Activated T-cell treated with anti-CD3 and anti-CD28 coated beads for 24 hours (primary cell): Measurements from ENCODE around the gene CADM2.

Experiments
- DNase-seq: peaks from one replicate; pipeline ENCODE4 v3.0.0-alpha.2; 2020; ENCODE audit warnings: low read depth

CADM2 gene

GRCh38 chr3:85321892-85322291 lies 363.1 kb downstream of the CADM2 start:
- no peak for DNase-seq

DNA sequence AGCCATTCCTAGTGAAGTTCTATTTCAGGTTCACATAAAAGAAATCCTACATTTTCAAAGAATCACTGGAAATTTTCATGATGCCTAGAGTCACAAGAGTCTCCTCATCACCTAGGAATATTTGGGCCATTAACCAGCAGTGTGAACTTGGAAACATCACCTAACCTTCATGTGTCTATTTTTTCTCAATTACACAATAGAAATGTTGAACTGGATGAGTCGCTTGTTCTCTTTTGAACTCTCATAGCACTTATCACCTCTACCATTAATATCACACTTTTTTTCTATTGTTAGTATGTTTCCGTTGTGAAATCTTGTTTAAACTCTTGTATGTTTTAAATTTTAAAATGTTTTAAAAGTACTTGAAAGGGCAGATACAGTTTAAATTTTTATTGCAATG lies 371.3 kb downstream of the CADM2 start:
- no peak for DNase-seq

DNA sequence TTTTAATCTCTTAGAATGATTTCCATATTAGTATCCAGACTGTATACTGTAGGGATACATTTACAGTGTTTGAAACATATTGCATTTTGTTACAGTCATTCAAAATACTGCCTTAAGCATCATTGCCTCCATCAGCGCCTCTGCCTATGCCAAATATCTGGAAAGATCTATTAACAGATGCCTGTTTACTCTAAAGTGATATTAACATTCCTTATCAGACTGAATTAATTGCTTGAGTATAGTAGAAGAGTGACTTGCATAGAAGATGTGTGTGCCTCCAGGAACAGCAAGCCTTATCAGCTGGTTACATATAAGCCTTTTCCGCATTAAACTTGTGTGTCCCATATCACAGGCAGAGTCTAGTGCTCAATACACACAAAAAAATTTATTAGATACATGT lies 379.1 kb downstream of the CADM2 start:
- DNase-seq: no peak

DNA sequence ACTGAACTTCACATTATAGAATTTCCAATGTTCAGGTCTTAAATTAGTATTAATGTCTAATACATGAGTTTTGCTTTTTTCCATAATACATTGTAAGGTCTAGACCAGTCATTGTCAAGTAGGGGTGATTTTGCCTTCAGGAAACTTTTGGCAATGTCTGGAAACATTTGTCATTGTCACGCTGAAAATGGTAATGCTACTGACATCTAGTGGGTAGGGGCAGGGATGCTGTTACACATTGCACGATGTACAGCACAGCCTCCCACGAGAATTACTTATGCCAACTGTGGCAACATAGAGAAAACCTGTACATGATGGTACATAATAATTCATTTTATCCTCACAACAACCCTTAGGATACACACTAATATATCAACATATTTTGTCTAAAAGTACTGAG lies 384.1 kb downstream of the CADM2 start:
- DNase-seq: no peak

- DNase-seq: no peak
Observed at GRCh38 chr3:85355572-85355971, 396.8 kb downstream of the CADM2 start.

DNA sequence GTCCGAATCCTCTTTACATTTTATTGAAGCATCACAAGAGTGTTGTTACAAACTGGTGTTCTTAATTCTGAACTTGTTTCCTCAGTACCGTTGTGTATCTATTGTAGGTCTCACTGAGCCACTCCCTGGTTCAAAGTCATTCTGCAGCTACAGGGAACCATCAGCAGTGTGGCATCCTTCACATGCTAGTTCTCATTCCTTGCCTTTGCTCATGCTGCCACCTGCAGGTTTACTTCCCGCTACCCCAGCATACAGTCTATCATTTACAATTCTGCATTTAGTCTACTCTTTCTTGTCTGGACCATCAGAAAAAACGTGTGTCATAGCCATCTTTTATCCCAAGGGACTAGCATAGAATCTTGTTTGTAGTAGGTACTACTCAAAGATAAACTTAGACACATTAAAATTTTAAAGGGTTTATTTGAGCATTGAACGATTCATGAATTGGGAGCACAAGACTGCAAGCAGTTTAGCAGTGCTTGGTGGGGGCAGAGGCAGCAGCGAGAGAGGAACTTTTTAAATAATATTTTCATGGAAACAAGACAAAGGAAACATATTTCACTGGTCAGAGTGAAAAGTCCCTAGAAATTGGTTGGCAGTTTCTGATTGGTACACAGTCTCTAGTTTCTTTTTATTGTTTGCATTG lies 402.1 kb downstream of the CADM2 start:
- no peak for DNase-seq

DNA sequence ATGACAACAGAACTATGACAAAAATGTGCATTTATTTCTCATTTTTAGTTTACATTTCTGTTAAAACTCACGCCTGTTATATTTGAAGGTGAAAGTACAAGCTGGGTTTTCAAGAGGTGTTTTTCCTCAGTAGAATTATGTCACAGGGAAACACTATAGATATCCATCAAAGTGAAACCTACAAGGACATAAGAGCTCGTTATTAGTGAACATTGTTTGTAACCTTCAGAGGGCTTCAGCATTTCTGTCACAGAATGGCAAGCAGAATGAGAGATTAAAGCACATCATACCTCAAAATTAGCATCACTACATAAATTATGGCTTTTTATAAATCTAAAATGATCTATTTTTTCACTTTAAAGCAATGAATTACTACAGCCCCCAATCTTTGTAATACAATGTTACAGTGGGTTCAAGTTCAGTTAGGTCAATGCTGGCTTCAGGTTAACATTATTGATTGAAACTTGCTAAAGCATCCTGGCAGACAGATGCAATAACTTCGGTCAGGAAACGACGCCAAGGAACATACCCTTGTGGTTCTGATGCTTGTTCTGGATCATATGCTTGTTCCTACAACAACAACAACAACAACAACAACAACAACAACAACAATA lies 405.6 kb downstream of the CADM2 start:
- DNase-seq: no peak

DNA sequence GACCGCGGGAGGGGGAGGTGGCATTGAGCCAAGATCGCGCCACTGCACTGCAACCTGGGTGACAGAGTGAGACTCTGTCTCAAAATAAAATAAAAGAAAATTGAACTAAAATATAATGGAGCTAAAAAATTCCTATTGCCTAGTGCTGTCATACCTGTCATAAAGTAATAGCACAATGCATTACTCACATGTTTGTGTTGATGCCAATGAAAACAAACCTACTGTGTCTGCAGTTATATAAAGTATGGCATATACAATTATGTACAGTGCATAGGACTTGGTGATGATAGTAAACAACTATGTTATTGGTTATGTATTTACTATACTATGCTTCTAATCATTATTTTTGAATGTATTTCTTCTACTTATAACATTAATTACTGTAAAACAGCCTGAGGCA lies 411.6 kb downstream of the CADM2 start:
- DNase-seq: no peak

- no peak for DNase-seq
Observed at GRCh38 chr3:85376131-85376530, 417.3 kb downstream of the CADM2 start.

DNA sequence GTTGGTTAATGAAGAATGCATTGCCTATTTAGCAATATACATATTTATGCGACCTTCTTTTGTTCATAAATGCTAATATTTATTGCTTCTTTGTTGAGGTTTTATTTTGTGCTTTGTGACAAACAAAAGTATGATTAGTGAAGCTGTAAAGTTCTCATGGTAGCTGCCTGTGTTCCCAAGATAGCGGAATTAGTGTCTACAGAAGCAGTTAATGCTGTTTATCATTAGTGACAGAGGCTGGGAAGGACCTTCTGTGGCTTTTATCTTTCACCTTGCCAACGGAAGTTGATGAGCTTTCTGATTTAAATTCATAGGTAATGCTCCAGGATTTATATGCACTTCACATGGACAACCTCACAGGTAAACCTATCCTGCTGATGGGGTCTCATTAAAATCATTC lies 418.3 kb downstream of the CADM2 start:
- no peak for DNase-seq

DNA sequence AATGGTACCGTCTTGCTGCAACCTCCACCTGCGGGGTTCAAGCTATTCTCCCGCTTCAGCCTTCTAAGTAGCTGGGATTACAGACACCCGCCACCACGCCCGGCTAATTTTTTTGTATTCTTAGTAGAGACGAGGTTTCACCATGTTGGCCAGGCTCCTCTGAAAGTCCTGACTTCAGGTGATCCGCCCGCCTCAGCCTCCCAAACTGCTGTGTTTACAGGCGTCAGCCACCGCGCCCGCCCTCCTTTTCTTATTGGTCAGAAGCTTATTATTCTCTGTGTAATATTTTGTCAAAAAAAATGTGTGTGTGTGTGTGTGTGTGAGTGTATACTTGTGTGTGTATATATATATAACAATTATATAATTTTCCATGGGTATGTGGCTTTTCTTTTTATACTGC lies 425.6 kb downstream of the CADM2 start:
- DNase-seq: no peak

DNA sequence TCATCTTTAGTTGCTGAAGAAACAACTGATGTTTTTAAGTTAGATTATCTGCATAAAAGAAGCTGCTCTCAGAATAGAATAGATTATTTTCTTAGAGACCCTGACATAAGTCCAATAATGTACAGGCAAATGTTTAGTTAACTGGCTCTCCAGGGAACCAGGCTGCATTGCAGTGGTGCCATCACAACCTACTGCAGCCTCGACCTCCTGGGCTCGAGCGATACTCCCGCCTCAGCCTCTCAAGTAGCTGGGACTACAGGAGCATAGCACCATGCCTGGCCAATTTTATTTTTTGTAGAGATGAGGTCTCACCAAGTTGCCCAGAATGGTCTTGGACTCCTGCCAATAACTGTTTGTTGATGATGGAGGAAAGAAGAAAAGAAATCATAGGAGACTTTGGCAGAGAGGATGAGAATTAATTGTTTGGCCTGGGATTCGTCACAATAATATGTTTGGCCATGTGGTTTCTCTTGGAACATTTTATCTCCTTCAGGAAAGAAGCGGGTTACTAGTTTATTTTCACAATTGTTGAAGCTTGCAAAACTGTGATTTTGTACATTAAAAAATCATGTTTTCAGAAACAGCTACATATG lies 429.2 kb downstream of the CADM2 start:
- DNase-seq: no peak

DNA sequence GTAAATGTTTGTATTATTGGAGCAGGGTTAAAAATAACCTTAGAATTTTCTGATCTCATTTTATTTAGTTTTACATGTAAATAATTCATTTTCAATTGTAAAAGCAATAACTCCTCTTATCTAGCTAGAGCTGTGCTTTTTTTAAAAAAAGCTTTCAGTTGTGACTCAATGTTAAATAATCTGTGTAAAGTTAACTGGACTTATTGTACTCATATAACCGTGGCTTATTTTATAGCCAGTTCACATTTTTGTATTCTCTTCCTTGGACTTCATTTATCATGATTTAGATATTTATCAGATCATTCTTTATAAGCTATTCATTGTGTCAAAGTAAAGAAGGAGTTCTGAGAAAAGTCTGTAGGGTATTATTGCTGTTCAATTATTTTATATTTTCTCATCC lies 435.6 kb downstream of the CADM2 start:
- no peak for DNase-seq

DNA sequence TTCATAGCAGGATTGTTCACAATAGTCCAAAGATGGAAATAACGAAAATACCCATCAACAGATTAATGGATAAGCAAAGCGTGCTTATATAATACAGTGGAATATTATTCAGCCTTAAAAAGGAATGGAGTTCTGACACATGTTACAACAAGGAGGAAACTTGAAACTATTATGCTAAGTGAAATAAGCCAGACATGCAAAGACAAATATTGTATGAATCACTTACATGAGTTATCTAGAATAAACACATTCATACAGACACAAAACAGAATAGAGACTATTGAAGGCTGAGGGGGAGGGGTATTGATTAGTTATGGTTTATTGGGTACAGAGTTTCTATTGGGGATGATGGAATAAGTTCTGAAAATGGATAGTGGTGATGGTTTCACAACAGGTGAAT lies 438.6 kb downstream of the CADM2 start:
- DNase-seq: no peak

DNA sequence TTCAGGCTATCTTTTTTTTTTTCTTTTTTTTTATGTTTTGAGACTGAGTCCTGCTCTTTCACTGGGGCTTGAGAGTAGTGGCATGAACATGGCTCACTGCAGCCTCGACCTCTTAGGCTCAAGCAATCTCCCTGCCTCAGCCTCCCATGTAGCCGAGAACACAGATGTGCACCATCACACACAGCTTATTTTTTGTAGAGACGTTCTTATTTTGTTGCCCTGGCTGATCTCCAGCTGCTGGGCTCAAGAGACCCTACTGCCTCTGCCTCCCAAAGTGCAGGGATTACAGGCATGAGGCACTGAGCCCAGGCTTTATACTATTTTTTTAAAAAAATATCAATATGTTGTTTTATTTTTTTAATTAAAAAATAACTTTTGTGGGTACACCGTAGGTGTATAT lies 467.3 kb downstream of the CADM2 start:
- no peak for DNase-seq

- DNase-seq: no peak
Observed at GRCh38 chr3:85427467-85427866, 468.7 kb downstream of the CADM2 start.

- DNase-seq: no peak
Observed at GRCh38 chr3:85432081-85432480, 473.3 kb downstream of the CADM2 start.

- DNase-seq: no peak
Observed at GRCh38 chr3:85433319-85433718, 474.5 kb downstream of the CADM2 start.

DNA sequence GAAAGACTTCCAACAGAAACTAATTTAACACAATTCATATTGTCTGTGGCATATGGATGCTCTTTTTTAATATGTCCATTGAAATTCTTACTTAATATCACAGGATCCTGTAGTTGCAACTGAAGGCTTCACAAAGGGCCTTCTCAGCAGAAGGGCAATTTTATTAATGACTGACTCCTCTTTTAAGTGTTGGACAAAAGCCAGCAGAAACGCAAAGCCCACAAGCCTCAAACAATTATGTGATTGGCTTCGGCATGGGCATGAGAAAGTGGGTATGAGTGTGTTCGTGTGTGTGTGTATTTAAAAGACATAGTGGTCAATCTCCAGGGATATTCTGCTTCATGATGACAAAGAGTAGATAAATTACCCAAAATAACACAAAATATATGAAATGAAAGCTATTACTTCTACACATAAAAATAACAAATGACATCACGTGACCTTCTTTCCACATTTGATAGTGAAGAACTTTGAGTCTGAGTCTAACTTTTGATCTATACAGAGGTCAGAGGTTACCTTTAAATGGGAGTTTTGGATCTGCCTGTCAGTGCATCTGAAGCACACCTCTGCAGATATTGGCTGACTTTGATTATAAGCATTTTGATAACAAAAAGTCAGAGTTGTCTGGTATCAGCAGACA lies 496.9 kb downstream of the CADM2 start:
- no peak for DNase-seq

GRCh38 chr3:85474241-85474640 lies 515.5 kb downstream of the CADM2 start:
- no peak for DNase-seq

DNA sequence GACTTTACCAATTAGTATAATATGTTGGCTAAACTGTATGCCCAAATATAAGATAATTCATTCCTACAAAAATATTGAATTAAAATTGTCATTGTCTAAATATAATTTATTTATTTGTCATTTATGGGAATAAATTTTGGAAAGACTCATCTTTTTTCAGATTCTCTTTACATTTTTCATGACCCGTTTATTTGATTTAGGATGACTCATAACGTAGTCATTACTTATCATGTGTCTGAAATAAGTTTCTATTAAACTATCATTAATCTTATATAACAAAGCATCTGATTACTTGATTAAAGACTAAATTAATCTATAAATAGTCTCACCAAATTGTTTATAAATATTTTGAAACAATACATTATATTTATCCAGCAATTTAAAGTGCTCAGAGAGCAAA lies 516.6 kb downstream of the CADM2 start:
- no peak for DNase-seq

GRCh38 chr3:85476891-85477495 lies 518.2 kb downstream of the CADM2 start:
- DNase-seq: no peak
